Gastrocnemius medialis (tissue), 4 donors: ENCODE results near the gene TUFT1.

Experiments
- CTCF ChIP-seq, 5 experiments: fragments of 450-650 bp in 3 of 5; fragments of 200-600 bp in 2 of 5; sonication (generic) in 2 of 5; IDR thresholded peaks in 4 of 5; conservative IDR thresholded peaks in 1 of 5; 1 replicate in 4 of 5; 2 replicates in 1 of 5; pipeline ENCODE4 v1.5.1; 2016 to 2019; ENCODE audit warnings: antibody characterized with exemption in 5 of 5, mild to moderate bottlenecking in 3 of 5, moderate library complexity in 3 of 5
- POLR2A ChIP-seq, 2 donors: fragments of 450-650 bp; IDR thresholded peaks; one replicate each; pipeline ENCODE4 v1.6.1; 2017; ENCODE audit warnings: antibody characterized with exemption in 2 of 2, mild to moderate bottlenecking in 2 of 2, moderate library complexity in 2 of 2

- TF ChIP-seq CTCF (IDR thresholded peaks at IDR 0.05 in 4 of 5, conservative IDR thresholded peaks at IDR 0.05 in 1 of 5) (no peak), POLR2A (IDR thresholded peaks at IDR 0.05) (no peak)
Measured at GRCh38 chr1:151508833-151509232, 31.3 kb upstream of the TUFT1 start.
